Raji (cell line): Measurements from ENCODE around the gene CLBA1.

Experiments used
- POLR2A ChIP-seq: IDR thresholded peaks from 2 replicates; pipeline ENCODE4 v1.6.1; 2011; ENCODE audit warnings: low read depth, low read length, control low read depth; ENCODE audit not compliant: insufficient read depth

The CLBA1 gene

DNA sequence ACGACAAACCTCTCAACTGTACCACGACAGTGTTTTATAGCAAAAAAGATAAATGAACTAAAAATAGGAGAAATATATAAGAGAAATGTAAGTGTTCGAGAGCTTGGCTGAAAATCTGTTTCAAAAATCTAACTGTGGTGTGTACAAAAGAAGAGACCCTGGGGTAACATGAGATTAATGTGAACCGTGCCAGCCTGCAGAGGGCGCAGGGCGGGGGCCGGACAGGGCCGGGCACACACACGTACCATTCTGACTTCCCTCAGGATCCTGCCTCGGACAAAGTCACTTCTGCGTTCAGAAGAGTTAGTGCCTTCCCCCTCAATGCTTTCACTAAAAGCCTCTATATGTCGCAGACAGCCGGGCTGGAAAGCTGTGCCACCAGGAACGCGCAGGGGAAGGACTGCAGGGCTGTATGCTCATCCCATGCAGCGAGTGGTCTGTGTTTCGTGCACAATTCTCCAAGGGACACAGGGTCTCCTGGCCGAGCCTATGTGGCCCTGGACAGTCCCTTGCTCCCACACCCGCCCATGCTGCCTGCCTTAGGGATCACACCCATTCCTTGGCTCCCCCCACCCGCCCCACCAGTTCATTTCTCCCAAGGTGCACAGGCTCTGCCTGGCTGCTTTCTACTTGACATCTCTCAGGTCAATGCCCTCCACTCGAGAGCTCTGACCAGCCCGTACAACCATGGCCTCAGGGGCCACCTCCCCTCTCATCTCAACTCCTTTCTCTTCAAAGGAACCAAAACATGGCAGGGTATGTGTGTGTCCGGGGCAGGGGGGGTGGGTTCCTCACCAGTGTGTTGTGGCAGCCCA, 26.8 kb downstream of the CLBA1 start:
- no peak for TF ChIP-seq POLR2A

- no peak for TF ChIP-seq POLR2A
Measured at GRCh38 chr14:105013150-105013785, 27.7 kb downstream of the CLBA1 start.

- no peak for TF ChIP-seq POLR2A
Measured at GRCh38 chr14:105014032-105014431, 28.4 kb downstream of the CLBA1 start.

- no peak for TF ChIP-seq POLR2A
Measured at GRCh38 chr14:105014631-105015030, 29.0 kb downstream of the CLBA1 start.

DNA sequence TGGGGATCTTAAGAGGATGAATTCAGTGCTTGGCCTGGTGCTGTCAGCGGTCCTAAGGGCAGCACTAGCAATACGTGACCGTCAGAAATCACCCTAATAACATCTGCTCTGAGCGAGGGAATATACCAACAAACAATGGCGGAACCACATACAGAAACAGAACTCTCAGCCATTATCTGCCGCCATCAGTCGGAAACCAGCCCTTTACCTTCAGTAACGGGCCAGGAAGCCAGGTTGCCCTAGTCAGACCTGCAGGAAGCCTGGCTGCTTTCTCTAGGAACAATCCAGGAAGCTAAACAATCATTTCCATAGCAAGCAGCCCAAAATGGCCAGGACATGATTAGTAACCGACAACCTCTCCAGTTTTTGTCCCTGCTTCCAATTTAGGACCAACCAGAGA, 29.7 kb downstream of the CLBA1 start:
- TF ChIP-seq POLR2A, result no peak

DNA sequence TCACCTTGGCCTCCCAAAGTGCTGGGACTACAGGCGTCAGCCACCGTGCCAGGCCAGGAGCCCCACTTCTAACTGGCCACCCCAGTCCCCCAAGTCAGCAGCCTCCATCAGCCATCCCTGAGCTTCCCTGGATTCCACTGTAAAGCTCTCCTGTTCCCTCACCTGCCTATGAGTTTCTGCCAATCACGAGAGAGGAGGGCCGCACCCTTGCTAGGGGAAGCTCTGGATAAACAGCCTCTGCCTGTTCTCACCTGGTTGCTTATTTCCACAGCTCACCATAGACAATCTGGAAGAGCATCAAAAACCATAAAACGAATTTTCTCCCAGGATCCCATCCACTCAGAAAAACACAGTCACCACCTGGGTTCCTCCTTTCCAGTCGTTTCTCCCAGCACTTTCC, 30.3 kb downstream of the CLBA1 start:
- no peak for TF ChIP-seq POLR2A

GRCh38 chr14:105018414-105018813, 32.8 kb downstream of the CLBA1 start:
- TF ChIP-seq POLR2A, result no peak

DNA sequence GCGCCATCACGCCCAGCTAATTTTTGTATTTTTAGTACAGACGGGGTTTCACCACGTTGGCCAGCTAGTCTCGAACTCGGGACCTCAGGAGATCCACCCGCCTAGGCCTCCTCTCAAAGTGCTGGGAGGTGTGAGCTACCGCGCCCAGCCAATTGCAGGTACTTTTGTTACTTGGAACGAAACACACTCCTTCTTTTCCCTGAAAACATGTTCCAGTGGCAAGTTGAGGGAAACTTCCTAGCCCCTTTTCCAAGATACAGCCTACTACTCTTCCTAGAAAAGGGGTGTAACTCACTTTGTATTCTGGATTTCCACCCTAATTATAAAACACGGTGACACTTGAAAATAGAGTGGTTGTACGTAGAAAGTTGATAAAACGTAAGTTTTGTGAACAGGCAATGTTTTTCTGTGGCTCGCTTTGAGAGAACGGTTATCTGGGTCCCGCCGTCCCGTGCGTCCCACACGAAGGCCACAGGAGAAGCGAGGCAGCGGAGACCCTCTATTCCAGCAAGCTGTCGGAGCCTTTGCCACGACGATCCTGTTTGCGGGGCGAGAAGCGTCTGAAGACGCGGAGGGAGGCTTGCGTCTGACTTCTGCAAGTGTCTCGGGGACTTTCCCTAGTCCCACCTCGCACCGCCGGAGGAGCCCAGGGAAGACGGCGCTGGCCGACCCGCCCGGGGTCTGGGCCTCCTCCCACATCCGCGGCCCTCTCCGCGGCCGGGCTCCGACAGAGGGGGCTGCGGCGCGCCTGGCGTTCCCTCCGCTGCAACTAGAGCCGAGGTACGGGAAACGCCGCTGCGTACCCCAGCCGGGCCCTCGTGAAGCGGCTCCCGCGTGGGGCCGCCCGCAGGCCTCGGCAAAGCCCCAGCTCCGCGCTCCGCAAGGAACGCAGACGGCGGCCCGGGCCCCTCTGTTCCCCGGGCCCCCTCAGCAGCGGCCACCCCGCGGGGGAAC, 34.5 kb downstream of the CLBA1 start:
- no peak for TF ChIP-seq POLR2A

DNA sequence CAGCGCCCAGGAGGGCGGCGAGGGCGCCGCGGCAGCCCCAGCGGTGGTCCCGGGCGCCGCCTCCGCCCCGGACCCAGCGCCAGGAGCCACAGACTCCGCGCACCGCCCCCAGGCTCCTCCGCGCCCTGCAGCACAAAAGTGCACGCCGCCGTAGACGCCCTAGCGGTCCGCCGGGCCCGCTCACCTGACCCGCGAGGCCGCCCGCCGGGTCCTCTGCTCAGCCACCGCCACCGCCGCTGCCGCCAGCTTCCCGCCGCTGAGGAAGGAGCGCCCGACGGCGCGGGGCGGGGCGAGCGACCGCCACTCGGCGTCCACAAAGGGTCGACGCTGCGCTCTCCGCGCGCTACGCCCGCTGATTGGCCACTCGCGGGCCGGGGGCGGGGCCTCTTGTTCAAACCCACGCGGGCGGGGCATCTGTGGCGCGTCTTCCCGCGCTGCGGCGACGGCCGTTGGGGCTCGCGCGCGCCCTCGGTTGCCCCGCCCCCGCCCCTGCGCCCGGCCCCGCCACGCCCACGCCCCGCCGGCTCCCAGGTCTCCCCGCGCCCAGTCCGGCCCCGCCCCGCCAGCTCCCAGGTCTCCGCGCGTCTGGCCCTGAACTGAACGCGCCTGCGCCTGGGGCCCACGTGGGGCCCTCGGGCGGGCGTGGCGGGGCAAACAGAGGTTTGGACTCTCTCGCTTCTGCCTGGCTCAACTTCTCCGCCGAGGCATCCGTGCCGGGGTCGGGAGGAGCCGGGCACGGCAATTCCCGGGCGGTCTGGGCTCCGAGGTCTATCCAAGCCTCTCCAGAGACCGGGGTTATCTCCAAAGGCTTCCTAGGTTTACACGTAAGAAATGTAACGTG, 35.4 kb downstream of the CLBA1 start, which contains the start of gene CDCA4:
TSS of gene CDCA4 (minus strand) at position 269 of the 841 bp plus-strand sequence. CDS start 9,154 bp downstream, outside the sequence.
- TF ChIP-seq POLR2A, result peak; percentile 79

DNA sequence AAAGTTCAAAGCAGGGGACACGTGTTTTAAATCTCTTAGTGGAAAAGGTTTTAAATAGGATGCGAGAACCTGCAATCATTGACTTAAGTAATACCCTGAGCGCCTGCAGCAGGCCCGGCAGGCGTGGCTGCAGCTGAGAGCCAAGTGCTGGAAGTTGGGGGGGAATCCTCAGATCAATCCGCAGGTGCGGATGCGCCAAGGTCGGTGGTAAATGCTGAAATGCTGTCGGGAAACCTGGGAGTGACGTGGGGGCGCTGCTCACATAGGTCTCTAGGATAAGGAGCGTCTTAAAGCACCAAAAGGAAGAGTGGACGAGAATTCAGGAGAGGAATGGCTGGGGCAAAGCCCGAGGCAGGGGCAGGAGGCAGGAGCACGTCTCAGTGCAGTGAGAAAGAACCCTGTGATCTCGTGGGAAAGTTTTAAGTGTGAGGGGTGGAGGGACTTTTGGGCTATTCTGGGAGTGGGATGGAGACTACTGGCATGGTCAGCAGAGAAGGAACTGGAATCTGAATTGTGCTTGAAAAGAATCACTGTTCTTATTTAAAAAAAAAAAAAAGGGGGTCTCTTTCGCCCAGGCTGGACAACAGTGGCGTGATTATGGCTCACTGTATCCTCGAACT, 36.2 kb downstream of the CLBA1 start:
- TF ChIP-seq POLR2A, result no peak; the same call in 1 of the 2 replicates

GRCh38 chr14:105022276-105022670, 36.7 kb downstream of the CLBA1 start:
- TF ChIP-seq POLR2A, result no peak

GRCh38 chr14:105023144-105023543, 37.6 kb downstream of the CLBA1 start:
- no peak for TF ChIP-seq POLR2A

DNA sequence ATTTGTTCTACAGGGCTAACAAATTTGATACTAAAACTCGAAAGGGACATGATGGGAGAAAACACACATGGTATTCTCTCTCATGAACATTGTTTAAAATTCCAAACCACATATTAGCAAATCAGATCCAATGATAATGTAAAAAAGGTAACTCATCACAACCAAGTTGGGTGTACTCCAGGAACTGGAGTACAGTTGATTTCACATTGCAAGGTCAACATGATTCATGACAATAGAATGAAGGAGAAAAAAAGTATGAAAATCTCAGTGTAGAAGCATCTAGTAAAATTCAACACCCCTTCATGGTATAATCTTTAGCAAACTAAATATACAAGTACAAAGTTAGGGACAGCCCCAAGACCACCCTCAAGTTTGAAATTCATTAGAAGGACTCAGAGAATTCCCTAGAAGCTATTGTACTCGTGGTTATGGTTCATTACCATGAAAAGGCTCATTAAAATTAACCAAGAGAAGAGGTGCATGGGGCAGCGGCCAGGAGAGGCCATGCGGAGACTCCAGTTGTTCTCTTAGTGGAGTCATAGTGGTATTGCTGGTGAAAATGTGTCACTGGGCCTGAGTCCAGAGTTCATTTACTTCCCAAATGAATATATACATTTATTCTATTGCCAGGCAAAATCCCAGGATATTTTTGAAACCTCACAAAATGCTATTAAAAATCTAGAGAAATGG, 38.3 kb downstream of the CLBA1 start:
- no peak for TF ChIP-seq POLR2A

DNA sequence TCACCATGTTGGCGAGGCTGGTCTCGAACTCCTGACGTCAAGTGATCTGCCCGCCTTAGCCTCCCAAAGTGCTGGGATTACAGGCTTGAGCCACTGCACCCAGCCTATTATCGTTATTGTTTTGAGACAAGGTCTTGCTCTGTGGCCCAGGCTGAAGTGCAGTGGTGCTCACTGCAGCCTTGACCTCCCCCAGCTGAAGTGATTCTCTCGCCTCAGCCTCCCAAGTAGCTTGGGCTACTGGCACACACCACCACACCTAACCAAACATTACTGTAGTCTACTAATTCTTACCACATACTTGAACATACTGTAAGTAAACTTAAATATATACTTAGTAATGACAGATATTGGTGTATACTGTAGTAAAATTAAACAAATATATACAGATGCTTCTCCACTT, 39.8 kb downstream of the CLBA1 start:
- no peak for TF ChIP-seq POLR2A
